Neutrophil (primary cell): ENCODE data around the gene HOXA5.

Source experiments
- H3K27ac ChIP-seq: fragments of 200-600 bp; sonication (generic); 2 replicates; pipeline ENCODE4 v1.5.1; 2016; ENCODE audit warnings: mild to moderate bottlenecking, moderate library complexity
- H3K27me3 ChIP-seq: fragments of 200-600 bp; sonication (generic); 2 replicates; pipeline ENCODE4 v1.6.0; 2016; ENCODE audit warnings: mild to moderate bottlenecking
- H3K36me3 ChIP-seq: fragments of 200-600 bp; sonication (generic); 2 replicates; pipeline ENCODE4 v1.5.1; 2017
- H3K4me1 ChIP-seq, 2 experiments: fragments of 200-600 bp in 1 of 2; sonication (generic) in 1 of 2; 1 replicate in 1 of 2; 2 replicates in 1 of 2; pipeline versions ENCODE4 v1.5.1 to v1.6.1; 2013 to 2016; ENCODE audit warnings: low read depth in 1 of 2, low read length in 1 of 2, mild to moderate bottlenecking in 1 of 2, moderate library complexity in 1 of 2; ENCODE audit not compliant: control insufficient read depth in 1 of 2, insufficient read depth in 1 of 2
- H3K4me3 ChIP-seq, 2 experiments: fragments of 200-600 bp in 1 of 2; sonication (generic) in 1 of 2; 1 replicate in 1 of 2; 2 replicates in 1 of 2; pipeline ENCODE4 v1.5.1; 2013 to 2016; ENCODE audit warnings: low read depth in 1 of 2, low read length in 1 of 2, mild to moderate bottlenecking in 1 of 2, moderate library complexity in 1 of 2
- H3K9me3 ChIP-seq: fragments of 200-600 bp; sonication (generic); 2 replicates; pipeline ENCODE4 v1.5.1; 2016
- TF ChIP-seq, protein P1 (sequence below): fragments of 200-600 bp; sonication (generic); IDR thresholded peaks from 2 replicates; pipeline ENCODE4 v1.5.1; 2016; ENCODE audit warnings: antibody characterized with exemption

The HOXA5 gene

DNA sequence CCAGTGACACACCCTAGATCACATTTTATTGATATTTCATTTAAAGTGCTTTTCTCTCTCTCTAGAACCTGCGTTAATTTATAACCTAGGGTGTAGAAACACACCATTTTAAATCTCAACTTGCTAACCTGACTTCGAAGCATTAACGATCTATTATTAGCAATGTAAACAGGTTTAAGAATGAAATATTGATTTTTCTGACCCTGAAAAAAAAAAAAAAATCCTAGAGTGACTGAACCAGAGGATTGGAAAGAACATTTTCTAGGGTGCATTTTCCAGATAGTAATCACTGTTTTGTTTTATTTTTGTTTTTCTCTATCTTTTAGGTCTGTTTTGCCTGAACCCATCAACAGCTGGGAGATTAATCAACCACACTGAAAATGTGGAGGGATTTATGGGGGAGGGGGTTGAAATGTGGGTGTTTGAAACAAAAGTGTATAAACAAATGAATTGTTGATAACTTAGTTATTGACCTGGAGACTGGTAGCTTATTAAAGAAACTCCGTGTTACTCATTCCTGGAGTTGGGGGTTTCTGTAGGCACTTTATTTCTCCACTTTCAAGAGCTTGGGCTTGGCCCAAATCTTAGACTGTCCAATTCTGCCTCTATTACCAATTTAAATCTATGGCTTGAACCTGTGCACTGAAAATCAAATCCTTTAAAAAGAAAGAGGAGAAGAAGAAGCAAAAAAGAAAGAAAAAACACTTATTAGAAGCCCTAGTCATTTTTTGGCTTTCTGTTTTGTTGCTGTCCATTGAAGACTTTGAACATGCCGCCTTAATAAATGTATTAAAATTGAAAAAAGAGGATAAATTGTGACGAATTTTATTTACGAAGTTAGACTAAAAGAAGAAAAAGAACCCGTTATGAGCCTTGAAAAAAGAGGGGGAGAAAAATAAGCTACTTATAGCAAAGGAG is 43.8 kb downstream of the HOXA5 start:
- H3K27me3 ChIP-seq: peaks cover 84% of the 10 kb centered on the region
- peaks cover 36% of the 10 kb centered on the region for H3K36me3 ChIP-seq
- H3K27ac ChIP-seq: no peak overlapping the region
- H3K9me3 ChIP-seq: no peaks in the 10 kb centered on the region
- TF ChIP-seq, protein P1, sequence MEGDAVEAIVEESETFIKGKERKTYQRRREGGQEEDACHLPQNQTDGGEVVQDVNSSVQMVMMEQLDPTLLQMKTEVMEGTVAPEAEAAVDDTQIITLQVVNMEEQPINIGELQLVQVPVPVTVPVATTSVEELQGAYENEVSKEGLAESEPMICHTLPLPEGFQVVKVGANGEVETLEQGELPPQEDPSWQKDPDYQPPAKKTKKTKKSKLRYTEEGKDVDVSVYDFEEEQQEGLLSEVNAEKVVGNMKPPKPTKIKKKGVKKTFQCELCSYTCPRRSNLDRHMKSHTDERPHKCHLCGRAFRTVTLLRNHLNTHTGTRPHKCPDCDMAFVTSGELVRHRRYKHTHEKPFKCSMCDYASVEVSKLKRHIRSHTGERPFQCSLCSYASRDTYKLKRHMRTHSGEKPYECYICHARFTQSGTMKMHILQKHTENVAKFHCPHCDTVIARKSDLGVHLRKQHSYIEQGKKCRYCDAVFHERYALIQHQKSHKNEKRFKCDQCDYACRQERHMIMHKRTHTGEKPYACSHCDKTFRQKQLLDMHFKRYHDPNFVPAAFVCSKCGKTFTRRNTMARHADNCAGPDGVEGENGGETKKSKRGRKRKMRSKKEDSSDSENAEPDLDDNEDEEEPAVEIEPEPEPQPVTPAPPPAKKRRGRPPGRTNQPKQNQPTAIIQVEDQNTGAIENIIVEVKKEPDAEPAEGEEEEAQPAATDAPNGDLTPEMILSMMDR: no peak
- no peak overlapping the region for H3K4me3 ChIP-seq
- peaks cover 32 to 47% of the 10 kb centered on the region in 2 experiments for H3K4me1 ChIP-seq

DNA sequence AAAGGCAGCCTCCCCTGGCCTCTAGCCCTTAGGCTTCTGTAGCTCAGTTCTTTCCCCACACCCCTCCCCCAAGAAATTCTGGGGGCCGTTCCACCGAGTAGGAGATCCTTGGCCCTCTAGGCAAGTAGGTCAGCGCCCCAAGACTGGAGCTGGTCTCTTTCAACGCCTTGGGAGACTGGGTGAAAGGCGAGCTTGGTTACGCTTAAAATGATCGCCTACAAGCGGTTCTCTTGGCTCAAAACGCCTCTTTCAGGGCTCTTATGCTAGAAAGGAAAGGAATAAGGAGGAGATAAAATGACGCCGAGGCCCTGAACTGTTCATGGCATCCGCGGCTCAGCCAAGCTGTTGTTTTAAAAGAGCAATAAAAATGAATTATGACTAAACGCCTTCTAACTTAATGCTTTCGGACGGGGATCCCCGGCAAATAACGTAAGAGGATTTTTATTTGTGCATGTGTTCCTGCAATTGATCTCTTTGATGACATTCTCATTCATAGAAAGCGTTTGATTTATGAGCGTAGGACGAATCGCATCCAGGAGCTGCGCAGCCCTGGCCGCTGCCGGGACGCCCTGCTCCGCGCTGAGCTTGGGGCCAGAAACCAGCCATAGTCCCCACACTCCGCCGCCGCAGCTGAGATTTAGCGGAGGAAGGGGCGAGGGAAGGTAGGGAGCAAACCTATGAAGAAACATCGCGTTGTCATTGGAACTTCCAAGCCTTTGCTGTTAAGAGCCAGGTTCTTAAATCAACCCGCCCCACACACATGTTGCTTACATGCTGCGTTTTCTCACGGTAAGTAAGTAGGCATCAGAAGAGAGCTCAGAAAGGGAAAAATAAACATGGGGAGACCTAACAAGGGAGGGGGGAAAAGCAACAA is 44.7 kb downstream of the HOXA5 start:
- Histone ChIP-seq H3K4me3 (peak overlapping the region; percentile 95 to 99), H3K27me3 (peaks cover 84% of the 10 kb centered on the region), H3K27ac (peak overlapping the region; percentile 96), H3K36me3 (peaks cover 36% of the 10 kb centered on the region), H3K9me3 (no peaks in the 10 kb centered on the region), H3K4me1 (peaks cover 32 to 50% of the 10 kb centered on the region in 2 experiments)
- TF ChIP-seq, protein P1: no peak

DNA sequence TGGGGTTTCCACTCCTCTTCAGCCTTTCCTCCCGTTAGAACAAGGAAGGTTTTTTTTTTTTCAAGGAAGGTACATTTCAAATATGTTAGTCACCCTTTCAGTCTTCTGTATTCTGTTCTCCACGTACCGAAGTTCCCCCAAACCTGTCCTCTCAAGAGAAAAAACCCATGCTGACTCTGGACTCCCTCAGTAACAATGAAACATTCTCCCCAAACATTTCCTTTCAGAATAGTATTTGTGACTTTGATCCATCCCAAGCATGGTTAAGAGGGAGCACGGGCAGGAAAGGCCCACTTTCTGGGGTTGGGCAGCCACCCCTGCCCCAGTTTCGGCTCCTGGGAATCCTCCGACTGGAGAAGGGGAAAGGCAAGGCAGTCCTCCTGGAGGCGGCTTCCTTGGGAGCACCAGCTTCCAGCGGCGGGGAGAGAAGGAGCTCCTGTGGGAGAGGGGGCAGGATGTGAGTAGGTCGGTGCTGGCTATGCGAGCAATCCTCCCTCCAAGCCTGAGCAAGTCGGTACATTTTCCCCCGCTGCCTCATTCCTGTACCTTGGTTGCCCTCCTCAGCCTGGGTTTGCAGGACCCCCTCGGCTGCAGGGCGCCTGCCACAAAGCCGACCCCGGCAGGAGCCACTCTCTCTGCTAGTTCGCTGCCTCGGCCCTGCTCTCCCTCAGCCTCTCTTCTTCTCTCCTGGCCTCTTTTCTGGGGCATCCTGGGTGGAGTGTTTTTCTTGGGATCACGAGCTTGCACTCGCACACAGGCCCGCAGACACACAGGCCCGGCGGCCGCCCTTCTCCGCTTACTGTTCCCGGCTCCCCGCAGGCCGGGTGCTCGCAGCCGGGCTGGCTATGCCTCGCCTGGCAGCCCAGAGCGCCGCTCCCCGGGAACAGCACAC is 45.5 kb downstream of the HOXA5 start:
- peaks cover 84% of the 10 kb centered on the region for H3K27me3 ChIP-seq

DNA sequence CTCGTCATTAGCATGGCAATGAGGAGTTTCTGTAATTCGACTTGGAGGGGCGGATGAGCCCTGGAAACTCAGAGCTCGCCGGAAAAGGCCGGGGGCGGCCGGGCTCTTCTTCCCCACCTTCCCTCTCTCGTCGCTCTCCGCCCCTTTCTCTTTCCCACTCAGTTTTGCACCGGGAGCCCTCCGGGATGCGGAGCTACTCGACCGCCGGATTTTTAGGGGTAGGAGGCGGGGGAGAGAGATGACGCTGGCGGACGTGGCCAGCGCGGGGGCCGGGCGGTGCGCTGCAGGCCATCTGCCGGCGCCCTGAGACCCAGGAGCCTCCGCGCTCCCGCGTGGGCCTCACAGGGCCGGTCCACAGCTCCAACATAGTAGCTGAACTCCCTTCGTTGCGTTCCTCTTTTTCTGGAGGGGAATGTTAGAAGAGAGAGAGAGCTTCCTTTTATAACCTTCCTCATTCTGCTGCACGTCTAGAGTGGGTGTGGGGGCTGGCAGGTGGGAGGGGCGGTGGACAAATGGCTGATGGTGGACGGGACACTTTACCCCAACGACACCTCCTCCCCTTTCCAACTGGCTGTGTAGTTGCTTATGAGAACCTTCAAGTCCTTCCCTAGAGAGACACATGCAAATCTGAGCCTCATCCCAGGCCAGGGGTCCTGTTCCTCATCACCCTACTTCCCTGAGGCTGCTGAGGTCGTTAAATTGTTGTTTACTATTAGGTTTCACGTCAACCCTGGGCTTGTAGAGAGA is 46.5 kb downstream of the HOXA5 start:
- Histone ChIP-seq H3K27ac (peak overlapping the region; percentile 96), H3K36me3 (peaks cover 36% of the 10 kb centered on the region), H3K27me3 (peaks cover 84% of the 10 kb centered on the region), H3K4me3 (peak overlapping the region; percentile 95 to 99), H3K9me3 (no peaks in the 10 kb centered on the region), H3K4me1 (peaks cover 32 to 42% of the 10 kb centered on the region in 2 experiments)
- TF ChIP-seq, protein P1: no peak

More for the DNA sequence above, 45.5 kb downstream of the HOXA5 start:
- Histone ChIP-seq H3K36me3 (peaks cover 36% of the 10 kb centered on the region), H3K9me3 (no peaks in the 10 kb centered on the region), H3K4me1 (peaks cover 32 to 50% of the 10 kb centered on the region in 2 experiments), H3K4me3 (peak overlapping the region; percentile 95 to 99), H3K27ac (peak overlapping the region; percentile 96)
- TF ChIP-seq, protein P1: no peak
